Measurements from ENCODE around the gene NRP2.

The NRP2 gene

GRCh38 chr2:205806143-205806905, 124.0 kb downstream of the NRP2 start:
- no peak for DNase-seq (ENCODE audit: low read depth in 2 of 2)

- DNase-seq (ENCODE audit: low read depth in 2 of 2), result no peak
These were observed 124.9 kb downstream of the NRP2 start for GRCh38 chr2:205807229-205807628.

GRCh38 chr2:205807758-205808157, 125.5 kb downstream of the NRP2 start:
- DNase-seq (ENCODE audit: low read depth in 2 of 2), result no peak

- DNase-seq (ENCODE audit: low read depth in 2 of 2), result no peak
These were observed 126.3 kb downstream of the NRP2 start for GRCh38 chr2:205808486-205809121.

- no peak for DNase-seq (ENCODE audit: low read depth in 2 of 2)
These were observed 129.1 kb downstream of the NRP2 start for GRCh38 chr2:205811387-205811786.

- no peak for DNase-seq (ENCODE audit: low read depth in 2 of 2)
These were observed 131.7 kb downstream of the NRP2 start for GRCh38 chr2:205814039-205814364.

- DNase-seq (ENCODE audit: low read depth in 2 of 2), result no peak
These were observed 133.4 kb downstream of the NRP2 start for GRCh38 chr2:205815673-205816072.

GRCh38 chr2:205816268-205816667, 134.0 kb downstream of the NRP2 start:
- DNase-seq (ENCODE audit: low read depth in 2 of 2), result no peak

- peak; percentile 71 to 72 for DNase-seq (ENCODE audit: low read depth in 2 of 2)
These were observed 140.3 kb downstream of the NRP2 start for GRCh38 chr2:205822579-205822978.

- DNase-seq (ENCODE audit: low read depth in 2 of 2), result no peak
These were observed 145.6 kb downstream of the NRP2 start for GRCh38 chr2:205827809-205828365.

- no peak for DNase-seq (ENCODE audit: low read depth in 2 of 2)
These were observed 151.6 kb downstream of the NRP2 start for GRCh38 chr2:205833864-205834263.

GRCh38 chr2:205834796-205835195, 152.5 kb downstream of the NRP2 start:
- DNase-seq (ENCODE audit: low read depth in 2 of 2), result no peak

GRCh38 chr2:205835251-205835791, 153.0 kb downstream of the NRP2 start:
- no peak for DNase-seq (ENCODE audit: low read depth in 2 of 2)

GRCh38 chr2:205835923-205836322, 153.6 kb downstream of the NRP2 start:
- DNase-seq (ENCODE audit: low read depth in 2 of 2), result no peak

- DNase-seq (ENCODE audit: low read depth in 2 of 2), result no peak
These were observed 154.3 kb downstream of the NRP2 start for GRCh38 chr2:205836477-205837221.

GRCh38 chr2:205837663-205838062, 155.4 kb downstream of the NRP2 start:
- DNase-seq (ENCODE audit: low read depth in 2 of 2), result no peak

- peak in 1 of 2 experiments; percentile 37 for DNase-seq (ENCODE audit: low read depth in 2 of 2)
These were observed 163.1 kb downstream of the NRP2 start for GRCh38 chr2:205845446-205845845.
